Lower leg skin (tissue), 4 donors: ENCODE results near the gene MYO5A. TPM values are rescaled to one million over a fixed set of nuclear protein-coding genes. Genes with fewer than 3 reads are reported as not detected.

Experiments
- DNase-seq, 2 donors: peaks; one replicate each; pipeline ENCODE4 v3.0.0-alpha.2; 2019; ENCODE audit warnings: low spot score in 2 of 2
- H3K4me3 ChIP-seq: fragments of 200-600 bp; sonication (generic); 2 replicates; pipeline ENCODE4 v1.5.1; 2017; ENCODE audit warnings: mild to moderate bottlenecking, low read depth; ENCODE audit not compliant: poor library complexity, severe bottlenecking
- POLR2A ChIP-seq, 2 donors: fragments of 450-650 bp; IDR thresholded peaks; one replicate each; pipeline ENCODE4 v1.6.1; 2016 to 2017; ENCODE audit warnings: antibody characterized with exemption in 2 of 2, mild to moderate bottlenecking in 1 of 2, moderate library complexity in 1 of 2
- WGBS, 2 donors: methylation state at CpG; one replicate each; pipeline ENCODE4 v1.1.5; 2018; 5-methylcytosine and 5-hydroxymethylcytosine counted together
- intact Hi-C: fragments of 100-400 bp; cut with DNase I; formaldehyde crosslinking; loops from one replicate; pipeline ENCODE4 v1.15.0; 2023; ENCODE audit warnings: low total_unique reads
- total RNA-seq, 4 donors: library from RNA; depleted of rRNA; stranded (reverse); fragments of >200 nt; gene quantifications; one replicate each; pipeline ENCODE4 v1.1.0, GENCODE V29; 2016
- TF ChIP-seq, protein P1 (sequence below), 3 donors: fragments of 450-650 bp; IDR thresholded peaks; one replicate each; pipeline ENCODE4 v1.5.1; 2016; ENCODE audit warnings: antibody characterized with exemption in 3 of 3, mild to moderate bottlenecking in 3 of 3, moderate library complexity in 2 of 3

MYO5A gene
- total RNA-seq, 4 donors from 2014 or later = 28.0 to 45.1 (median 37.8) TPM

DNA sequence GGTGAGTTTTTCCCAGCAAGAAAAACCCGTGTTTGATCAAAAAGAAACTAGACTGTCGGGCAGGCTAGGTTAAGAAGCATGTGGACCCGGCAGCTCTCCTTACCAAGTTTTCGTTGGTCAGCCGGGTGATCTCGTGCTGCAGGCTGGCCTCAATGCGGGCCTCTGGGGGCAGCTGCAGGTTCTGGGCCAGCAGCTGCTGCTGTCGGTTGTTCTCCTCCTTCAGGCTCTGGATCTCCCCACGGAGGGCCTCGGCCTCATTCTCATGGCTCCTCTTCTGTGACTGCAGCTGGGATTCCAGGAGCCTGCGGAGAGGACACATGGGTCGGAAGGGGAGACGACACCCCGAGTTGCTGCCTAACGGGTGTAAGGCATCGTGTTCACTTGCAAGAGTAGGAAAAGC, 188.6 kb downstream of the MYO5A start:
- H3K4me3 ChIP-seq = no peak overlapping the region
- WGBS, 2 donors = 95 to 96% methylated on average over 16 of the region's 16 CpGs
- intact Hi-C loops = no loop called here
- DNase-seq = no peak
- no peak for TF ChIP-seq POLR2A (IDR thresholded peaks at IDR 0.05)
- TF ChIP-seq, protein P1, sequence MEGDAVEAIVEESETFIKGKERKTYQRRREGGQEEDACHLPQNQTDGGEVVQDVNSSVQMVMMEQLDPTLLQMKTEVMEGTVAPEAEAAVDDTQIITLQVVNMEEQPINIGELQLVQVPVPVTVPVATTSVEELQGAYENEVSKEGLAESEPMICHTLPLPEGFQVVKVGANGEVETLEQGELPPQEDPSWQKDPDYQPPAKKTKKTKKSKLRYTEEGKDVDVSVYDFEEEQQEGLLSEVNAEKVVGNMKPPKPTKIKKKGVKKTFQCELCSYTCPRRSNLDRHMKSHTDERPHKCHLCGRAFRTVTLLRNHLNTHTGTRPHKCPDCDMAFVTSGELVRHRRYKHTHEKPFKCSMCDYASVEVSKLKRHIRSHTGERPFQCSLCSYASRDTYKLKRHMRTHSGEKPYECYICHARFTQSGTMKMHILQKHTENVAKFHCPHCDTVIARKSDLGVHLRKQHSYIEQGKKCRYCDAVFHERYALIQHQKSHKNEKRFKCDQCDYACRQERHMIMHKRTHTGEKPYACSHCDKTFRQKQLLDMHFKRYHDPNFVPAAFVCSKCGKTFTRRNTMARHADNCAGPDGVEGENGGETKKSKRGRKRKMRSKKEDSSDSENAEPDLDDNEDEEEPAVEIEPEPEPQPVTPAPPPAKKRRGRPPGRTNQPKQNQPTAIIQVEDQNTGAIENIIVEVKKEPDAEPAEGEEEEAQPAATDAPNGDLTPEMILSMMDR (IDR thresholded peaks at IDR 0.05) = no peak

DNA sequence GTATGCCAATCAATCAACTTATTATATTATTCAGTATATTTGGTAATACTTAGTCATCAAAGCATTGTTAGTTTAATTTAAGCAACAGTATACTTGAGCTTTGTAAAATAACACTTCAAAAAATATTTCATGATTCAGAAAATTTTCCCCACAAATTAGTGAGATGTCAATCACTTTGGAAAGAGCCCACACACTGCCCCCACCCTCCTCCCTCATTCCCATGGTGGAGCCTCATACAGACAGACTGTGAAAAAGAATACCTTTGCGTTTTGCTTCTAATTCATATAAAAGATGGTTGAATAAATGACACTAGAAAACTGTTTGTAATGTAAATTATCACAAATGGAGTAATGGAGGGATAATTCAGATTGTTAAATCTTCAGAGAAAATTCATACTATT, 189.8 kb downstream of the MYO5A start:
- no peak for DNase-seq
- H3K4me3 ChIP-seq = no peak overlapping the region
- intact Hi-C loops = loop anchor here (10.0 kb wide), 1 partner anchor 396 kb away; no protein-coding TSS in a partner anchor
- 93 to 96% methylated on average over 1 of the region's 1 CpG for WGBS, 2 donors
- TF ChIP-seq POLR2A (IDR thresholded peaks at IDR 0.05) = no peak

DNA sequence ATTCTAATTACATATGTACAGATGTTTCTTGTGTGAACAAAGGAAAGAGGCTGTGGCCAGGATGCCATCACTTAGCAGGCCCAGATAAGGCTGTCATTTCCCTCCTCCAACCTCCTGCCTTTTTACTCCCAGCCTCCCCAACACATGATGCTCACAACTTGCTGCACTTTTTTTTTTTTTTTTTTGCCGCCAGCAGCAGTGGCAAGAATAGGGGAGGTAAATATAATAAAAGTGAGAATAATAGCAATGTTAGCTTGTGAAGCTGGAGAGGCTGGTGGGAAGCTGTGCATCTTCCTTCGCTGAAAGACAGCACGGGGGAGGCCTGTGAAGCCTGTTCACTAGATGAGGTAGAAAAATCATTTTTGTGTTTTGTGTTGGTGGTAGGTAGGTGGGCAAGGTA, 190.6 kb downstream of the MYO5A start:
- TF ChIP-seq, protein P1 (IDR thresholded peaks at IDR 0.05) = no peak
- TF ChIP-seq POLR2A (IDR thresholded peaks at IDR 0.05) = no peak
- no peak for DNase-seq
- no peak overlapping the region for H3K4me3 ChIP-seq
- intact Hi-C loops = loop anchor here (10.0 kb wide), 1 partner anchor 397 kb away; no protein-coding TSS in a partner anchor
- 95 to 98% methylated on average over 3 of the region's 3 CpGs for WGBS, 2 donors

DNA sequence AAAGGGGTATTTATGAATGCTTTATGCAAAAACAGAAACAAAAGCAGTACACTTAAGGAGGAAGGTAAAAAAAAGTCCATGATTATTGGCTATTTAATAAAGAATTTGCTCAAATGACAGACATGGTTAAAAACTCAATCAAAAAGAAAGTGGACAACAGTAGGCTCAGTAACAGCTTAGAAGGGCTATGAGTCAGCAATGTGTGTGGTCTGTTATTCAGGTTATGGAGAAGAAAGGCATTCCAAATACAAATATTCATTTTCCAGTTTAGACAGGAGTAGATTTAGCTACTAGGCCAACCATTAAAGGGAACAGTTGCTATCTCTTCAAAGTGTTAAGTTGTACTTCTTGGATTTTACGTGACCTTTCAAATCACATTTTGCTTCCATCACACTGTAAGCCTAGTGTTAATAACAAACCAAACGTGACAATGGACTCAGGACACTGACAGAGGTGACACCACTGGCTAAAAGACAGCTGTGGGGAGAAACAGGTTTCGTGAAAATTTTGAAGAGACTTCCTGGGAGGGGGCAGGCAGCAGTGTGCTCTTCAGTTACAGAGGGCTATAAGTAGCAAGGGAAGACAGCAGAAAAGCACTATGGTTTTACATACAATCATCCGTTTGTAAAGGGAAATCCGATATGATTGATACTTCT, 191.4 kb downstream of the MYO5A start:
- DNase-seq = no peak
- WGBS, 2 donors = 85 to 86% methylated on average over 5 of the region's 5 CpGs
- TF ChIP-seq, protein P1 (IDR thresholded peaks at IDR 0.05) = no peak
- no peak for TF ChIP-seq POLR2A (IDR thresholded peaks at IDR 0.05)
- no peak overlapping the region for H3K4me3 ChIP-seq
- intact Hi-C loops = loop anchor here (10.0 kb wide), 1 partner anchor 397 kb away; no protein-coding TSS in a partner anchor

DNA sequence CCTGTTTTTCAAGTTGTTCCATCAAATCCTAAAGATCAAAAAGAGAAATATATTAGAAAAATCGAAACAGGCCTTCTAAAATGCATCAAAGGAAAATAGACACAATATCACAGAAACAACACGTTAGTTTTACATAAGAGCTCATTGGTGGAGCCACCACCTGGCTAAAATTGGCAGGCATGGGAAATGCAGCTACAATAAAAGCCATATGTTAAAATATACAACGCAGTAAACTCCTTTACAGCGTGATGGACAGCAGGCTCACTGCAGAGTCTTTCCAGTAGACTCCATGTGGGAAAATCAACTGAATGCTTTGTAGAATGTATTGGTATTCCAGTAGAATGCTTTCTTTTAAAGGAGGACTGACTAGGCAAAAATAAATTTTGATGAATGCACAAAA, 192.2 kb downstream of the MYO5A start:
- no peak for DNase-seq
- H3K4me3 ChIP-seq = no peak overlapping the region
- intact Hi-C loops = loop anchor here (10.0 kb wide), 1 partner anchor 398 kb away; no protein-coding TSS in a partner anchor
- WGBS, 2 donors = 57% methylated on average over 4 of the region's 4 CpGs
- TF ChIP-seq POLR2A (IDR thresholded peaks at IDR 0.05) = no peak
- TF ChIP-seq, protein P1 (IDR thresholded peaks at IDR 0.05) = no peak

DNA sequence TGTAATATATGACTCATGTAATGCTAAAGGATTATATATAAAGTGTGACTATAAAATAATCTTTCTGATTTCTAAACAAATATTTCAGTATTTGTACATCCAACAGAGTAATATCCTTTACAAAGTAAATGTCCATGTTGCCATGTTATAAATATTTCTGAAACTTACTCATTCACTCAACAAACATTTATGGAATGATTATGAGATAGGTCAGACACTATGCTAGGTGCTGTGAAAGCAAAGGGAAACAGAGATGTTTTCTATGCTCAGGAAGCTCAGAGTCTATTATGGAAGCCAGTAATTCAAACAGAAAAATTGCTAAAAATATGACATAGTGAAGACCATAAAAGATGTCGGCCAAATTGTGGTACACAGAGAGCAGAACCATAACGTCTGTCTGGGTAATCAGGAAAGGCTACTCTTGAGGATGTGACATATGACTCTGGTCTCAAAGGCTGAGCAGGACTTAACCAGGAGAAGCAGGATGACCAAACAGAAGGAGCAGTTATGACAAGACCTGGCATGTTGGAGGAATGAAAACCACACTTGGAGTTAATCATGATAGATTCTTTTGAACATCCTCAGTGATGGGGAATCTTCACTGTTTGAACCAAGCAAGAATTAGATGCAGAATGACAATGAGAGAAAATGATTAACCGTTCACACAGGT, 194.1 kb downstream of the MYO5A start:
- intact Hi-C loops = loop anchor here (10.0 kb wide), 1 partner anchor 400 kb away; no protein-coding TSS in a partner anchor
- 81 to 82% methylated on average over 3 of the region's 3 CpGs for WGBS, 2 donors
- no peak overlapping the region for H3K4me3 ChIP-seq
- TF ChIP-seq, protein P1 (IDR thresholded peaks at IDR 0.05) = no peak
- no peak for TF ChIP-seq POLR2A (IDR thresholded peaks at IDR 0.05)
- DNase-seq = no peak
